ENCODE results near the gene UXT.
A peak's percentile ranks its signal among the peaks of the same experiment; 100 is the strongest.
"Not testable (repeated sequence)": the region's sequence is repeated elsewhere in the genome, so short reads cannot be mapped to it uniquely, and the experiment has no call there.

UXT gene

DNA sequence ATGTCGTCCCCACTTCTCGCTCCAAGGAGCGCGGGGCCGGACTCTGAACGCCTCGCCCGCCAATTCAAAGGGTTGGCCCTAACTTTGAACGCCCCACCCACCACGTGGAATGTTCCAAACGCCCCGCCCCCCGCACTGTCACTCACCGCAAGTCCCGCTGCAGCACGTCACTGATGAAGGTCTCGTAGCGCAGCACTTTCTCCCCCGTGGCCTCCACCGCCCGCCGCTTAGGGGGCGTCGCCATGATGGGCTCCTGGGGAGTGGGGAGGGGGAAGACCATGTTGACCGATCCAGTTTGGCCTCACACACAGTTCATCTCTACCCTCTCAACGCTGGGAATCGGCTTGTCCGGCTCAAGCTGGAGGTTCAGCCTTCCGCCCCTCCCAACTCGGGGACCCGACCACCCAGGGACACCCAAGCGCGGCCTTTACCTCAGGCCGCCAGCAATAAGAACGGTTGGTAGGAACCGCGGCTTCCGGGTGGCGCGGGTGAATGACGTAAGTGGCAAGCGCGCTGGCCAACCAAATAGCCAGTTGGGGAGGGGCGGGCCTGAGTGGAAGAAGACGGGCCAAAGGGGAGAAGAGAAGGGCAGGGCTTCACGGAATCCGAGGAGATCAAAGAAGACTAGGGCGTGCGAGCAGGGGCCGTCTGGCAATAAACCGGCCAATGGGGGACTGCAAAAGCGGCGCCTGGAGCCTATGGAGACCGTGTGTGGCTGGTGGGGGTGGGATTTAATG, at the start of gene UXT:
Gene UXT (minus strand): TSS at position 497 of the 737 bp plus-strand sequence. CDS start 253 bp downstream, at position 244.
- peak; percentile 82 to 99 (median 98) for DNase-seq

DNA sequence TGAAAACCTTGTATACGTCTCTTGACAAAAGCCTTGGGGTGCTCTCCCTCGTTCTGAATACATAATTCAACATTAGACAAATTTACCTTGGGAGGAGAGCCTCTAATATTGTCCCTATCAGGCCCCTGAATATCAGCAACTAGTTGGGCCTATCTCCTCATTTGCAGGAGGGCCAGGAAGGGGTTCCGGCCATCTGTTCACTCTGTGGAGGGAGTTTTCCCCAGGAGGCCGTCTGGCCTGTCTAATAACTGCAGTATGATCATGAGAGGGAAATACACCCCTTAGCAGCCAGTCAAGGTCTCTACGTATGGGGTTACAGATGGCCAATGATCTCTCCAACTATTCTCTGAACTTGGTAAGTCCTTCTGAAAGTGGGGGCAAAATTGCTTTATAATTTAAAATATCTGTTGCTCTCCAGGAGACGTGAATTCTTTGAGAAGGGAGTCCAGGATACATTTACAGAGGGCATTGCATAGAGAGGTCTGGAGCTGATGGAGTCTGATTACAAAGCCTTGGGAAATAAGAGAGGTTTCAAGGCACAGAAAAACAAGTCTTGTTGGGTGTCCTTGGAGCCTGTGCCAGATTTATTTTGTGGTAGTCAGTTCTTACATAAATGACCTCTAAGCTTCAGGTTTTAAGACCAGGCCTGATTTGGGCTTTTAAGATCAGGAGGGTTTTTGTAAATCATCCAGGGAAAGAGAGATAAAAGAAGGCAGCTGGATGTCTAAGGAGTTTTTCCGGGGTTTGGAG, 48.2 kb upstream of the UXT start:
- no peak for DNase-seq

GRCh38 chrX:47706575-47706974, 47.6 kb upstream of the UXT start:
- no peak for DNase-seq

DNA sequence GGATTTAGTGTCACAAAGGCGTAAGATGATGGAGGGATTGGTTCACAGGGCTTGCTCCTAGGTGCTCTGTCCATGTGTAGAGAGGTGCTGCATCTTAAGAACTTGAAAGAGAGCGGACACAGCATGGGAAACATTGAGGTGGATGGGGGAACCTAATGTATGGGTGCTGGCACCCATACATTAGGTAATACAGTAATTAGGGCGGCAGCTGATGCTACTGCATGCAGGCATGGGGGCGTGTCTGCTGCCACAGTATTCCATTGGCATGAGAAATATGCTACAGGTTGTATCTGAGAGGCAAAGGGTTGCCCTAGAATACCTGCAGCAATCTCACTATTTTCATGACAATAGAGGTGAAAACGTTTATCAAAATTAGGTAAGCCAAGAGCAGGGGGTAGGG, 45.8 kb upstream of the UXT start:
- no peak for DNase-seq

DNA sequence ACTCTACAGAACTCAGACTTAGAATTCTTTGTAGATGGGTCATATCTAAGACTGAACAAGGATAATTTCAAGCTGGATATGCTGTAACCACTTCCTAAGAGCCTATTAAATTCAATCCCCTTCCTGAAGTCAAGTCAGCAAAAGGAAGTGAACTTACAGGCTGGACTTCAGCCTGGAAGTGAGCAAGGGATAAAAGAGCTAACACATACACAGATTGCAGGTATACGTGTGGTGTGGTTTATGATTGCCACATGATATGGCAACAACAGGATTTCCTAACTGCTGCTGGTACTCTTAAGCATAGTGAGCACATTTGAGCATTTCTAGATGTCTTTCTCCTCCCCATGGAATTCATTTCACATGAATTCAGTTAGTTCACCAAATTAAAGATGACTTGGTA, 38.2 kb upstream of the UXT start:
- no peak for DNase-seq

DNA sequence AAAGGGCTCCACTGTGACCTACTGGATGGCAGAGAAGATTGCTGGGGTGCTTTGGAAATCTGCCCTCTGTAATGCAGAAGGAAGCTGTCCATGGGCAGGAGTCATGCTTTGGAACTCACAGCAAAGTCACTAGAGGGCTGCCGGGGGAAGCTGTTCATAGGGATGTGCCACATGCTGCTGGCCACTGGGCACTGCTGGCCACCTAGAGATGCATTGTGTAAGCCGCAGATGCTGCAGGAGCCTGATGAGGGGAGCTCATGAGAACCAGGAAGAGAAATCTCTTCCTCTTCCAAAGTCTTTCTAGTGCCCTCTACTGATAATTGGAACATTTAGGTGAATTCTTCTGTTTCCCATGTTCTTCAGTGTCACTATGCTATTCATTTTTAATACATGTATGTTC, 31.2 kb upstream of the UXT start:
- DNase-seq, result no peak

GRCh38 chrX:47687263-47687662, 28.3 kb upstream of the UXT start:
- peak in 2 of 3 experiments; percentile 71 to 90 for DNase-seq

- no peak for DNase-seq
Measured at GRCh38 chrX:47683829-47684205, 24.8 kb upstream of the UXT start.

GRCh38 chrX:47683184-47683828, 24.3 kb upstream of the UXT start:
- DNase-seq, result no peak

- DNase-seq, result not testable (repeated sequence)
Measured at GRCh38 chrX:47675959-47676859, 17.2 kb upstream of the UXT start.

- no peak for DNase-seq
Measured at GRCh38 chrX:47674776-47675175, 15.8 kb upstream of the UXT start.

GRCh38 chrX:47665797-47666196, 6.8 kb upstream of the UXT start:
- DNase-seq, result not testable (repeated sequence)

GRCh38 chrX:47664737-47665136, 5.8 kb upstream of the UXT start:
- DNase-seq, result no peak

DNA sequence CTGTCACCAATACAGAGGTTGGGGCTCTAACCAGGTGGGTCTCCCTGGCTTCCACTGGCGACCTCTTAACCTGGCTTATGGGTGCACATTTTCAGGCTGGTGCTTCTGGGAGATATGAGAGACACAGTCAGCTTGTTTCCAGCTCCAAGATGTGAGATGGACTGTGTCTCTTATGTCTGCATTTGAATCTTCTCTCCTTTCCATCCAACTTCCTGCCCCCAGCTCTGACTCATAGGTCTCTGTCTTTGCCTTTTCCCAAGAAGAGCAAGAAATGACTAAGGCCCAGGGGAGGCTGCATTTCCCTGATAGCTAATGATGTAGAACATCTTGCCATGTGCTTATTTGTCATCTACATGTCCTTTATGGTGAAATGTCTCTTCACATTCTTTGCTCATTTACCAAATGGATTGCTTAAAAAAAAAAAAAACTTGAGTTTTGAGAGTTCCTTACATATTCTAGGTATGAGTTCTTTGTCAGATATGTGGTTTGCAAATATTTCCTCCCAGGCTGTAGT, 3.2 kb upstream of the UXT start:
- DNase-seq, result no peak

- no peak for DNase-seq
Measured at GRCh38 chrX:47661539-47661938, 2.6 kb upstream of the UXT start.

DNA sequence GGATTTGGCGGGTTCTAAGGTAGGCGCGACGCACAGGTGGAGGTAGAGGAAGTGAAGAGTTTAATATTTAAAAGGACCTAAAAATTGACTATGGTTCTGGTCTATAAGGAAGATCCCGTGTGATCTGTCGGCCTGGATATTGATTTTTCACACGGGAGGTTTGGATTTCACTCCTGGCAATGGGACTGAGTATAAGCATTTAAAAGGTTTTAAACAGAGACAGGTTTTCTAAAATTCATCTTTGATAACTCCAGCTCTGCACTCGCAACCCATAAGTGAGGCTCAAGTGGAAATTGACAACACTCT, 394 bp upstream of the UXT start:
- no peak for DNase-seq

- no peak for DNase-seq
Measured at GRCh38 chrX:47658301-47658683, 688 bp downstream of the UXT start.

- DNase-seq, result no peak
Measured at GRCh38 chrX:47651043-47651905, 7.7 kb downstream of the UXT start.

GRCh38 chrX:47650164-47651042, 8.6 kb downstream of the UXT start, which contains the start of gene ELK1:
TSS of gene ELK1 (minus strand) at chrX:47650563. CDS start at chrX:47641441, 9,122 bp downstream.
- DNase-seq, result peak; percentile 95 to 99 (median 98)

DNA sequence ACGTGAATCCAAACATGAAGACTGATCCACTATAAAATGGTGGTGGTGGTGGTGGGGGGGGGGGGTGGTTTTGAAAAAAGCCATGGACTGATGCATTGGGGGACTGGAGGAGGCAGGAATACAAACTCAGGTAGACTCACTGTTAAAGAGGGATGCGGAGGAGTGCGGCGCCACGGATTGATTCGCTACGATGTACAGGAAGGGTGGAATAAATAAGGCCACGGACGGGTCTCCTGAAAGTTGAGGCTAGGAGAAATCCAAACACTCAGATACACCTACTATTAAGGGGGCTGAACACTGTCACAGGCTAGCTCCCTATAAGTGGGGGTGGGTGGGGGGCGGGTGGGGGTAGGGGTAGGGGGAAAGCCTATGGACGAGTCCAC, 9.2 kb downstream of the UXT start:
- no peak for DNase-seq

- no peak for DNase-seq
Measured at GRCh38 chrX:47649271-47649670, 9.7 kb downstream of the UXT start.

Data from NCI-H1417 (cell line).